ENCODE results near the gene UQCRQ. TPM values are rescaled to one million over a fixed set of nuclear protein-coding genes. Genes with fewer than 3 reads are reported as not detected.

Gene UQCRQ
- total and polyA plus RNA-seq, 2 donors (not counting 3 experiments of a cell fraction or from before 2014, with no cell fraction given) = 246 to 390 TPM

DNA sequence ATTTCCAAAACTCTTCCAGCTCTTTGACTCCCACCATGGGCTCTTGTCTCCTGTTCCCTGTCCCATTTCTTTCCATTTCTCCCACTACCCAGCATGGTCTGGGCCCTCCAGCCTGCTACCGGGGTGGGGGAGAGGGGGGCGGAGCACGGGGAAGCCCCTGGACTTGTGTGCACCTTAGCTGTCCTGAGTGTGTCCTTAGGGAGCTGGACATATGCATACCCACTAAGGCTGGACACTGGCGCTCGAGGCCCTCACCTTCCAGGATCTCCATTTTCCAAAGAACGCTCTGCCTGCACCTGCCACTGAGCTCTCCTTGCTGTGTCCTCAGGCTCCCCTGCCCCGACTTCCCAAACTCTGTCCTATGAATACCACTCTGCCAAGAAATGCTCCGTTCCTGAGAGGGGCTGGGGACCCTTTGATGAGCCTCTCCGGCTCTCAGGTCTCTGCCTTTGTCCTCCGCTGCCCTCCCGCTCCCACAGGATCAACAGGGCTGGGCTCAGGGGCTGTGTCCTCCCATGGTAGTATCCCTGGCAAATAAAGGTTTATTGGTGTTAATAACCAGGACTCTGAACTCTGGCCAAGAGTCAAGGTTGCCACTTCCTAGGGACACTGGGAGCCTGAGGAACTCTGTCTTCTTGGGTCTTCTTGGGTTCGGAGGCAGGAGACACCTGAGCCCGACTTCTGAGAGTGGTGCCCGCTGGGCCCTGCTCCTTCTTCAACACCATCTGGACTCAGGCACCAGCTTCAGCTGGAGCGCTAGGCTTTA is 35.2 kb upstream of the UQCRQ start:
- no peak overlapping the region for H3K27ac ChIP-seq (ENCODE audit: insufficient read depth, low read depth, low read length)
- H3K4me3 ChIP-seq (replicated peaks in 1 of 3; ENCODE audit: insufficient read depth in 1 of 3, low read depth in 1 of 3, low read length in 3 of 3) = peak overlapping the region in 2 of 3 experiments; percentile 49 to 59
- peaks cover 12% of the 10 kb centered on the region for H3K4me1 ChIP-seq (ENCODE audit: control insufficient read depth, extremely low read depth, insufficient read depth, low read length)
- ChIA-PET POLR2A (no interaction called here), CTCF (interaction anchor here (0.6 to 9.9 kb wide), 9 partner anchors 11 to 304 kb away, joined by 3 to 122 read pairs (median 4); partner anchors contain the start of genes GDF9 and UQCRQ)
- H2AFZ ChIP-seq (ENCODE audit: low read depth, low read length) = peak overlapping the region; percentile 93
- no peaks in the 10 kb centered on the region for H3K79me2 ChIP-seq (ENCODE audit: control insufficient read depth, insufficient read depth, low read length)
- no peaks in the 10 kb centered on the region for H4K20me1 ChIP-seq (replicated peaks; ENCODE audit: control insufficient read depth, extremely low read depth, insufficient read depth, low read length)
- no peaks in the 10 kb centered on the region for H3K36me3 ChIP-seq (ENCODE audit: control insufficient read depth in 2 of 2, extremely low read depth in 1 of 2, insufficient read depth in 2 of 2, low read length in 2 of 2)
- DNase-seq (ENCODE audit: low read depth, low spot score) (no peak), FAIRE-seq (no peak)
- no peaks in the 10 kb centered on the region for H3K9me1 ChIP-seq (replicated peaks; ENCODE audit: control insufficient read depth, extremely low read depth, insufficient read depth, low read length)
- peak overlapping the region; percentile 61 for H3K4me2 ChIP-seq (ENCODE audit: insufficient read depth, low read length)
- dilution Hi-C loops (cut with MboI; ENCODE audit: extremely low pct_ligation_motif_present, low sequenced_read_pairs) (no loop called here), intact Hi-C loops (cut with micrococcal nuclease) (loop anchor here (2.0 kb wide), 1 partner anchor 220 kb away; no protein-coding TSS in a partner anchor)
- TF ChIP-seq GATA2 (IDR thresholded peaks at IDR 0.05; ENCODE audit: insufficient read depth, insufficient read length, low read depth, low read length) (no peak), POLR2A (IDR thresholded peaks at IDR 0.05; ENCODE audit: low read depth, low read length) (no peak), JUN (IDR thresholded peaks at IDR 0.05; ENCODE audit: borderline replicate concordance, insufficient read depth, insufficient read length, low read depth) (no peak), EZH2 (IDR thresholded peaks at IDR 0.05; ENCODE audit: borderline replicate concordance, low read depth, low read length, severe bottlenecking) (no peak), MYC (IDR thresholded peaks at IDR 0.05; ENCODE audit: low read depth, low read length) (no peak), POLR2AphosphoS5 (IDR thresholded peaks at IDR 0.05; ENCODE audit: insufficient read depth, low read depth, low read length) (no peak)
- no peaks in the 10 kb centered on the region for H3K27me3 ChIP-seq (ENCODE audit: control insufficient read depth in 2 of 2, insufficient read depth in 2 of 2, low read length in 2 of 2)
- H3K9me3 ChIP-seq (replicated peaks; ENCODE audit: control insufficient read depth, insufficient read depth, low read length) = no peaks in the 10 kb centered on the region
- BruUV-seq (replicated peaks) = TSS peak; percentile 39
- H3K9ac ChIP-seq (replicated peaks; ENCODE audit: extremely low read depth, insufficient read depth, low read length) = peak overlapping the region; percentile 79

DNA sequence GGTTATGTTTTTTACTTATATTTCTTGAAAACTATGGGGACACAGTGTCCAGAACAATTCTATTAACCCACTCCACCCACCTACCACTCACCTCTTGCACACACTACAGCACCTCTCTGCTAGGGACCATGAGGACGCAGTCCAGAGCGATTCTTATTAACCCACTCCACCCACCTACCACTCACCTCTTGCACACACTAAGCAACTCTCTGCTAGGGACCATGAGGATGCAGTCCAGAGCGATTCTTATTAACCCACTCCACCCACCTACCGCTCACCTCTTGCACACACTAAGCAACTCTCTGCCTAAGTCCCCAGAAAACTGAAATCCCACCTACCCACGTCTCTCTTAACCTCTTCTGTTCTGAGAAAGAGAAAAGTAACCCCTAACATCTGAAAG is 33.8 kb upstream of the UQCRQ start:
- ChIA-PET POLR2A (no interaction called here), CTCF (interaction anchor here (1.1 to 9.9 kb wide), 5 partner anchors 12 to 50 kb away, joined by 3 to 122 read pairs (median 19); partner anchors contain the start of genes GDF9 and UQCRQ)
- Histone ChIP-seq H3K36me3 (ENCODE audit: control insufficient read depth in 2 of 2, extremely low read depth in 1 of 2, insufficient read depth in 2 of 2, low read length in 2 of 2) (no peaks in the 10 kb centered on the region), H3K9me3 (replicated peaks; ENCODE audit: control insufficient read depth, insufficient read depth, low read length) (no peaks in the 10 kb centered on the region), H3K9ac (replicated peaks; ENCODE audit: extremely low read depth, insufficient read depth, low read length) (no peak overlapping the region), H3K4me3 (replicated peaks in 1 of 3; ENCODE audit: insufficient read depth in 1 of 3, low read depth in 1 of 3, low read length in 3 of 3) (no peak overlapping the region), H4K20me1 (replicated peaks; ENCODE audit: control insufficient read depth, extremely low read depth, insufficient read depth, low read length) (no peaks in the 10 kb centered on the region), H3K4me1 (ENCODE audit: control insufficient read depth, extremely low read depth, insufficient read depth, low read length) (peaks cover 8% of the 10 kb centered on the region), H3K9me1 (replicated peaks; ENCODE audit: control insufficient read depth, extremely low read depth, insufficient read depth, low read length) (no peaks in the 10 kb centered on the region), H2AFZ (ENCODE audit: low read depth, low read length) (no peak overlapping the region), H3K27ac (ENCODE audit: insufficient read depth, low read depth, low read length) (no peak overlapping the region), H3K79me2 (ENCODE audit: control insufficient read depth, insufficient read depth, low read length) (no peaks in the 10 kb centered on the region), H3K4me2 (ENCODE audit: insufficient read depth, low read length) (no peak overlapping the region), H3K27me3 (ENCODE audit: control insufficient read depth in 2 of 2, insufficient read depth in 2 of 2, low read length in 2 of 2) (no peaks in the 10 kb centered on the region)
- dilution Hi-C loops (cut with MboI; ENCODE audit: extremely low pct_ligation_motif_present, low sequenced_read_pairs) (no loop called here), intact Hi-C loops (cut with micrococcal nuclease) (no loop called here)
- no TSS peak for BruUV-seq (replicated peaks)
- TF ChIP-seq MAX (IDR thresholded peaks at IDR 0.05; ENCODE audit: insufficient read depth, insufficient read length) (no peak), GATA2 (IDR thresholded peaks at IDR 0.05; ENCODE audit: insufficient read depth, insufficient read length, low read depth, low read length) (no peak), JUN (IDR thresholded peaks at IDR 0.05; ENCODE audit: borderline replicate concordance, insufficient read depth, insufficient read length, low read depth) (no peak), MYC (IDR thresholded peaks at IDR 0.05; ENCODE audit: low read depth, low read length) (no peak), EZH2 (IDR thresholded peaks at IDR 0.05; ENCODE audit: borderline replicate concordance, low read depth, low read length, severe bottlenecking) (no peak), POLR2AphosphoS5 (IDR thresholded peaks at IDR 0.05; ENCODE audit: insufficient read depth, low read depth, low read length) (no peak), FOS (IDR thresholded peaks at IDR 0.05; ENCODE audit: borderline replicate concordance, insufficient read depth, low read length) (no peak), POLR2A (IDR thresholded peaks at IDR 0.05; ENCODE audit: low read depth, low read length) (no peak)
- TF ChIP-seq, protein P1, sequence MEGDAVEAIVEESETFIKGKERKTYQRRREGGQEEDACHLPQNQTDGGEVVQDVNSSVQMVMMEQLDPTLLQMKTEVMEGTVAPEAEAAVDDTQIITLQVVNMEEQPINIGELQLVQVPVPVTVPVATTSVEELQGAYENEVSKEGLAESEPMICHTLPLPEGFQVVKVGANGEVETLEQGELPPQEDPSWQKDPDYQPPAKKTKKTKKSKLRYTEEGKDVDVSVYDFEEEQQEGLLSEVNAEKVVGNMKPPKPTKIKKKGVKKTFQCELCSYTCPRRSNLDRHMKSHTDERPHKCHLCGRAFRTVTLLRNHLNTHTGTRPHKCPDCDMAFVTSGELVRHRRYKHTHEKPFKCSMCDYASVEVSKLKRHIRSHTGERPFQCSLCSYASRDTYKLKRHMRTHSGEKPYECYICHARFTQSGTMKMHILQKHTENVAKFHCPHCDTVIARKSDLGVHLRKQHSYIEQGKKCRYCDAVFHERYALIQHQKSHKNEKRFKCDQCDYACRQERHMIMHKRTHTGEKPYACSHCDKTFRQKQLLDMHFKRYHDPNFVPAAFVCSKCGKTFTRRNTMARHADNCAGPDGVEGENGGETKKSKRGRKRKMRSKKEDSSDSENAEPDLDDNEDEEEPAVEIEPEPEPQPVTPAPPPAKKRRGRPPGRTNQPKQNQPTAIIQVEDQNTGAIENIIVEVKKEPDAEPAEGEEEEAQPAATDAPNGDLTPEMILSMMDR (IDR thresholded peaks at IDR 0.05; ENCODE audit: extremely low read depth in 1 of 2, insufficient read depth in 1 of 2, low read depth in 1 of 2, low read length in 2 of 2) = no peak
- no peak for FAIRE-seq
- DNase-seq (ENCODE audit: low read depth, low spot score) = no peak
